Body of pancreas (tissue), 4 donors: ENCODE results near the gene HMGB1. TPM values are rescaled to one million over a fixed set of nuclear protein-coding genes. Genes with fewer than 3 reads are reported as not detected.
A peak's percentile ranks its signal among the peaks of the same experiment; 100 is the strongest.

Source experiments
- ATAC-seq: fragments of 150-250 bp; one replicate; pipeline ENCODE4 v1.9.1; 2016
- DNase-seq, 4 donors: peaks; one replicate each; pipeline ENCODE4 v3.0.0-alpha.2; 2019
- H3K27ac ChIP-seq, 4 donors: fragments of 200-600 bp; sonication (generic); 1 replicate in 3 of 4; 2 replicates in 1 of 4; pipeline versions ENCODE4 v1.5.1 to v1.6.1; 2016 to 2019; ENCODE audit warnings: mild to moderate bottlenecking in 1 of 4, mixed read lengths in 1 of 4, moderate library complexity in 1 of 4
- H3K27me3 ChIP-seq, 2 donors: fragments of 200-600 bp; sonication (generic); one replicate each; pipeline ENCODE4 v1.6.0; 2016; ENCODE audit warnings: mild to moderate bottlenecking in 1 of 2
- H3K36me3 ChIP-seq, 2 donors: fragments of 200-600 bp; sonication (generic); replicated peaks in 1 of 2; 2 replicates each; pipeline ENCODE4 v1.5.1; 2016; ENCODE audit warnings: low read depth in 2 of 2; ENCODE audit not compliant: insufficient read depth in 1 of 2
- H3K4me1 ChIP-seq: fragments of 200-600 bp; sonication (generic); one replicate; pipeline ENCODE4 v1.6.0; 2016
- H3K4me3 ChIP-seq, 2 donors: fragments of 200-600 bp; sonication (generic); 1 replicate in 1 of 2; 2 replicates in 1 of 2; pipeline ENCODE4 v1.5.1; 2016 to 2019
- H3K9me3 ChIP-seq, 3 donors: fragments of 200-600 bp; sonication (generic); 1 replicate in 2 of 3; 2 replicates in 1 of 3; pipeline ENCODE4 v1.5.1; 2016
- CTCF ChIP-seq, 7 experiments: fragments of 450-650 bp in 4 of 7; fragments of 200-600 bp in 3 of 7; sonication (generic) in 3 of 7; IDR thresholded peaks; one replicate each; pipeline ENCODE4 v1.5.1; 2016 to 2019; ENCODE audit warnings: antibody characterized with exemption in 7 of 7
- POLR2A ChIP-seq, 3 donors: fragments of 450-650 bp; IDR thresholded peaks; one replicate each; pipeline ENCODE4 v1.6.1; 2016; ENCODE audit warnings: antibody characterized with exemption in 3 of 3, mild to moderate bottlenecking in 2 of 3
- WGBS, 2 donors: methylation state at CpG; one replicate each; pipeline ENCODE4 v1.1.5; 2017; 5-methylcytosine and 5-hydroxymethylcytosine counted together
- intact Hi-C: fragments of 100-400 bp; cut with DNase I; formaldehyde crosslinking; loops from one replicate; pipeline ENCODE4 v1.15.1; 2023
- total RNA-seq, 2 donors: library from RNA; depleted of rRNA; stranded (reverse); fragments of >200 nt; gene quantifications; one replicate each; pipeline ENCODE4 v1.1.0, GENCODE V29; 2016

HMGB1 gene
- total RNA-seq, result 10 to 100 TPM; 54.4 to 97.3 TPM

- 0 to 1% methylated on average over 19 to 56 of the region's 57 CpGs for WGBS, 2 donors
- DNase-seq (peak; percentile 97 to 99 (median 99)), ATAC-seq (peak; percentile 93)
- Histone ChIP-seq H3K4me3 (peak within 1 kb of the TSS; percentile 66 to 80), H3K9me3 (no peaks in the 10 kb centered on the region), H3K27me3 (no peaks in the 10 kb centered on the region), H3K36me3 (peaks cover 0 to 3% of the 10 kb centered on the region in 2 donors), H3K4me1 (peaks cover 23% of the 10 kb centered on the region), H3K27ac (peak within 1 kb of the TSS; percentile 98 to 100 (median 100))
- intact Hi-C loops, result loop anchor here (10.0 kb wide), 1 partner anchor 149 kb away; the partner anchor contains the start of gene USPL1
- TF ChIP-seq POLR2A (IDR thresholded peaks at IDR 0.05) (peak; percentile 98 to 99 (median 99)), CTCF (IDR thresholded peaks at IDR 0.05) (peak in 1 of 7 experiments; percentile 12)
Observed at GRCh38 chr13:30465593-30466357, at the start of gene HMGB1. TSS of gene HMGB1 (minus strand) at chr13:30465936. CDS start at chr13:30463680, 2,256 bp downstream.

- Histone ChIP-seq H3K27ac (no peak overlapping the region), H3K4me3 (no peak overlapping the region), H3K9me3 (no peaks in the 10 kb centered on the region), H3K4me1 (no peaks in the 10 kb centered on the region), H3K27me3 (no peaks in the 10 kb centered on the region), H3K36me3 (no peaks in the 10 kb centered on the region)
- TF ChIP-seq CTCF (IDR thresholded peaks at IDR 0.05) (no peak), POLR2A (IDR thresholded peaks at IDR 0.05) (no peak)
- 86 to 89% methylated on average over 4 of the region's 4 CpGs for WGBS, 2 donors
- no peak for ATAC-seq
- intact Hi-C loops, result no loop called here
- no peak for DNase-seq
Observed at GRCh38 chr13:30510811-30511371, 45.2 kb upstream of the HMGB1 start.

- TF ChIP-seq CTCF (IDR thresholded peaks at IDR 0.05) (no peak), POLR2A (IDR thresholded peaks at IDR 0.05) (no peak)
- intact Hi-C loops, result no loop called here
- no peak for ATAC-seq
- H3K36me3 ChIP-seq, result no peaks in the 10 kb centered on the region
- H3K9me3 ChIP-seq, result no peaks in the 10 kb centered on the region
- no peak for DNase-seq
- no peaks in the 10 kb centered on the region for H3K27me3 ChIP-seq
- no peak overlapping the region for H3K27ac ChIP-seq
- H3K4me1 ChIP-seq, result no peaks in the 10 kb centered on the region
- H3K4me3 ChIP-seq, result no peak overlapping the region
- 86 to 92% methylated on average over 4 of the region's 4 CpGs for WGBS, 2 donors
Observed at GRCh38 chr13:30510091-30510490, 44.4 kb upstream of the HMGB1 start.

GRCh38 chr13:30509254-30510050, 43.7 kb upstream of the HMGB1 start:
- TF ChIP-seq CTCF (IDR thresholded peaks at IDR 0.05), result no peak
- TF ChIP-seq POLR2A (IDR thresholded peaks at IDR 0.05), result no peak
- WGBS, 2 donors, result 90 to 94% methylated on average over 9 of the region's 9 CpGs
- Histone ChIP-seq H3K27ac (no peak overlapping the region), H3K27me3 (no peaks in the 10 kb centered on the region), H3K36me3 (no peaks in the 10 kb centered on the region), H3K4me3 (no peak overlapping the region), H3K4me1 (no peaks in the 10 kb centered on the region), H3K9me3 (no peaks in the 10 kb centered on the region)
- DNase-seq (no peak), ATAC-seq (no peak)
- intact Hi-C loops, result no loop called here
